ENCODE data around the gene CFAP65. TPM values are rescaled to one million over a fixed set of nuclear protein-coding genes. Genes with fewer than 3 reads are reported as not detected.

Gene CFAP65
- total and polyA plus RNA-seq, 2 of the 13 experiments (the other 11 are each of a cell fraction or from before 2014, with no cell fraction given), result 0.05 TPM; not detected in 1

- TF ChIP-seq HNF1A (IDR thresholded peaks at IDR 0.05; ENCODE audit: low read depth), result peak; percentile 94
- peak; percentile 99 for TF ChIP-seq HNF1A (CRISPR knock-in tag; IDR thresholded peaks at IDR 0.05; ENCODE audit: borderline replicate concordance)
- TF ChIP-seq SRSF4 (IDR thresholded peaks at IDR 0.05; ENCODE audit: low read depth, low read length, poor library complexity, severe bottlenecking), result no peak
- TF ChIP-seq BCL6 (CRISPR knock-in tag; IDR thresholded peaks at IDR 0.05), result peak; percentile 98
- no peak for TF ChIP-seq ZMAT5 (CRISPR knock-in tag; IDR thresholded peaks at IDR 0.05; ENCODE audit: borderline replicate concordance, low read depth)
- TF ChIP-seq MEIS2 (CRISPR knock-in tag; IDR thresholded peaks at IDR 0.05), result peak; percentile 86; the same call in 1 of the 2 replicates
- TF ChIP-seq SALL2 (CRISPR knock-in tag; IDR thresholded peaks at IDR 0.05), result 0 out of 2 replicates have a peak, but pooled peaks have one; percentile 14
- TF ChIP-seq HDAC1 (CRISPR knock-in tag; IDR thresholded peaks at IDR 0.05), result peak; percentile 78
- TF ChIP-seq DMAP1 (CRISPR knock-in tag; IDR thresholded peaks at IDR 0.05), result peak; percentile 58; the same call in 1 of the 2 replicates
- peak; percentile 96; the same call in 1 of the 2 replicates for TF ChIP-seq ZNF34 (CRISPR knock-in tag; IDR thresholded peaks at IDR 0.05; ENCODE audit: borderline replicate concordance)
- peak; percentile 59; the same call in 1 of the 2 replicates for TF ChIP-seq PHF8 (CRISPR knock-in tag; IDR thresholded peaks at IDR 0.05)
- TF ChIP-seq HIC2 (CRISPR knock-in tag; IDR thresholded peaks at IDR 0.05; ENCODE audit: low read depth), result peak; percentile 92
- no peak for TF ChIP-seq DRAP1 (CRISPR knock-in tag; IDR thresholded peaks at IDR 0.05)
- TF ChIP-seq MEIS1 (CRISPR knock-in tag; IDR thresholded peaks at IDR 0.05; ENCODE audit: borderline replicate concordance), result peak; percentile 90; the same call in 1 of the 2 replicates
- peak; percentile 49; the same call in 1 of the 2 replicates for TF ChIP-seq ZNF644 (CRISPR knock-in tag; IDR thresholded peaks at IDR 0.05; ENCODE audit: low read depth)
- peak; percentile 90; the same call in 2 of the 3 replicates for TF ChIP-seq MXI1 (IDR thresholded peaks at IDR 0.05; ENCODE audit: borderline replicate concordance, low read depth, low read length)
- TF ChIP-seq ZNF350 (CRISPR knock-in tag; IDR thresholded peaks at IDR 0.05; ENCODE audit: borderline replicate concordance, low read depth), result peak; percentile 71
- TF ChIP-seq MAZ (IDR thresholded peaks at IDR 0.05; ENCODE audit: borderline replicate concordance, low read depth, low read length), result peak; percentile 66; the same call in 1 of the 2 replicates
- peak; percentile 50 for TF ChIP-seq MAZ (CRISPR knock-in tag; IDR thresholded peaks at IDR 0.05; ENCODE audit: low read depth)
- TF ChIP-seq SKI (IDR thresholded peaks at IDR 0.05; ENCODE audit: partially characterized antibody), result peak; percentile 80
- TF ChIP-seq HES4 (CRISPR knock-in tag; IDR thresholded peaks at IDR 0.05; ENCODE audit: borderline replicate concordance), result 0 out of 2 replicates have a peak, but pooled peaks have one; percentile 42
- TF ChIP-seq GTF3A (CRISPR knock-in tag; conservative IDR thresholded peaks at IDR 0.05), result 0 out of 2 replicates have a peak, but pooled peaks have one; percentile 84
- no peak for TF ChIP-seq HOXA7 (CRISPR knock-in tag; IDR thresholded peaks at IDR 0.05)
These were observed 17.4 kb upstream of the CFAP65 start (continued) for GRCh38 chr2:219058541-219059374.

All from HepG2 (cell line).